Measurements from ENCODE around the gene DIO3.
"Not testable (repeated sequence)": the region's sequence is repeated elsewhere in the genome, so short reads cannot be mapped to it uniquely, and the experiment has no call there.

The DIO3 gene

GRCh38 chr14:101559250-101559623, 2.1 kb upstream of the DIO3 start:
- DNase-seq (ENCODE audit: low read depth), result no peak

- DNase-seq (ENCODE audit: low read depth), result no peak
These were observed 1.4 kb upstream of the DIO3 start for GRCh38 chr14:101559624-101560533.

GRCh38 chr14:101560534-101561113, 671 bp upstream of the DIO3 start:
- DNase-seq (ENCODE audit: low read depth), result no peak

- DNase-seq (ENCODE audit: low read depth), result no peak
These were observed 699 bp downstream of the DIO3 start for GRCh38 chr14:101561897-101562490.

GRCh38 chr14:101562659-101563351, 1.5 kb downstream of the DIO3 start:
- DNase-seq (ENCODE audit: low read depth), result no peak

GRCh38 chr14:101563352-101563653, 2.0 kb downstream of the DIO3 start:
- DNase-seq (ENCODE audit: low read depth), result no peak

GRCh38 chr14:101563654-101564443, 2.6 kb downstream of the DIO3 start:
- no peak for DNase-seq (ENCODE audit: low read depth)

GRCh38 chr14:101564444-101564776, 3.1 kb downstream of the DIO3 start:
- DNase-seq (ENCODE audit: low read depth), result no peak

- DNase-seq (ENCODE audit: low read depth), result no peak
These were observed 3.8 kb downstream of the DIO3 start for GRCh38 chr14:101564819-101565698.

- no peak for DNase-seq (ENCODE audit: low read depth)
These were observed 6.0 kb downstream of the DIO3 start for GRCh38 chr14:101567252-101567651.

- no peak for DNase-seq (ENCODE audit: low read depth)
These were observed 9.7 kb downstream of the DIO3 start for GRCh38 chr14:101571004-101571403.

GRCh38 chr14:101572526-101572925, 11.2 kb downstream of the DIO3 start:
- not testable (repeated sequence) for DNase-seq (ENCODE audit: low read depth)

- DNase-seq (ENCODE audit: low read depth), result no peak
These were observed 12.0 kb downstream of the DIO3 start for GRCh38 chr14:101573289-101573688.

- DNase-seq (ENCODE audit: low read depth), result no peak
These were observed 14.3 kb downstream of the DIO3 start for GRCh38 chr14:101575581-101575980.

GRCh38 chr14:101577221-101577909, 16.1 kb downstream of the DIO3 start:
- no peak for DNase-seq (ENCODE audit: low read depth)

GRCh38 chr14:101578489-101578888, 17.2 kb downstream of the DIO3 start:
- no peak for DNase-seq (ENCODE audit: low read depth)

- no peak for DNase-seq (ENCODE audit: low read depth)
These were observed 18.2 kb downstream of the DIO3 start for GRCh38 chr14:101579372-101580080.

- no peak for DNase-seq (ENCODE audit: low read depth)
These were observed 20.5 kb downstream of the DIO3 start for GRCh38 chr14:101581806-101582205.

- no peak for DNase-seq (ENCODE audit: low read depth)
These were observed 21.0 kb downstream of the DIO3 start for GRCh38 chr14:101582294-101582693.
